OCI-LY3 (cell line): ENCODE data around the gene CEP131.

Source experiments
- EZH2phosphoT487 ChIP-seq: fragments of 200-600 bp; shearing (Covaris generic); IDR thresholded peaks from 2 replicates; pipeline ENCODE4 v1.6.1; 2018; ENCODE audit warnings: antibody characterized with exemption, mixed run types, low read depth
- TF ChIP-seq, protein P1 (sequence below): fragments of 200-600, 300-600 bp; sonication (generic); IDR thresholded peaks from 2 replicates; pipeline ENCODE4 v1.5.1; 2014; ENCODE audit warnings: antibody characterized with exemption, low read length, low read depth

DNA sequence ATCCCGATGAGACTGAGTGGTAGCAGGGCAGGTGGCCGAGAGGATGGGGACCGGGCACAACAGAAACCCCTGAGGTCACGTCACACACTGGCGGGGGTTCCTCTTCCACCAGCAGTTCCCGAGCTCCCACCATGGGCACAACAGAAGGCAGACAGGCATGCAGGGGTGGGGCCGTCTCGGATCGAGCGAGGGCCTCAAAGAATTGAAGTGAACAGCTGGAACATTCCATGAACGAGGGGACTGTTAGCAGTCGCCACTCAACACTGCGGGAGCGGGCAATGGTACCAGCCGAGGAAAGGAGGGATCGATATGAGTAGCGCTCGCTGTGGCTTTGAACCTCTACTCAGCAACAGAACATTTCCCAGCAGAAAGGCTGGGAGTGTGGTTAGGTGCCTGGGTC lies 5.3 kb downstream of the CEP131 start:
- TF ChIP-seq, protein P1, sequence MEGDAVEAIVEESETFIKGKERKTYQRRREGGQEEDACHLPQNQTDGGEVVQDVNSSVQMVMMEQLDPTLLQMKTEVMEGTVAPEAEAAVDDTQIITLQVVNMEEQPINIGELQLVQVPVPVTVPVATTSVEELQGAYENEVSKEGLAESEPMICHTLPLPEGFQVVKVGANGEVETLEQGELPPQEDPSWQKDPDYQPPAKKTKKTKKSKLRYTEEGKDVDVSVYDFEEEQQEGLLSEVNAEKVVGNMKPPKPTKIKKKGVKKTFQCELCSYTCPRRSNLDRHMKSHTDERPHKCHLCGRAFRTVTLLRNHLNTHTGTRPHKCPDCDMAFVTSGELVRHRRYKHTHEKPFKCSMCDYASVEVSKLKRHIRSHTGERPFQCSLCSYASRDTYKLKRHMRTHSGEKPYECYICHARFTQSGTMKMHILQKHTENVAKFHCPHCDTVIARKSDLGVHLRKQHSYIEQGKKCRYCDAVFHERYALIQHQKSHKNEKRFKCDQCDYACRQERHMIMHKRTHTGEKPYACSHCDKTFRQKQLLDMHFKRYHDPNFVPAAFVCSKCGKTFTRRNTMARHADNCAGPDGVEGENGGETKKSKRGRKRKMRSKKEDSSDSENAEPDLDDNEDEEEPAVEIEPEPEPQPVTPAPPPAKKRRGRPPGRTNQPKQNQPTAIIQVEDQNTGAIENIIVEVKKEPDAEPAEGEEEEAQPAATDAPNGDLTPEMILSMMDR = no peak
- no peak for TF ChIP-seq EZH2phosphoT487
